Osteocyte (in vitro differentiated cells): ENCODE results near the gene AP5Z1. TPM values are rescaled to one million over a fixed set of nuclear protein-coding genes. Genes with fewer than 3 reads are reported as not detected.

Experiments
- DNase-seq: peaks from one replicate; pipeline ENCODE4 v3.0.0; 2021; ENCODE audit warnings: mixed read lengths; ENCODE audit not compliant: unreplicated experiment; ENCODE audit errors: extremely low spot score
- H3K27ac Mint-ChIP-seq: one replicate; pipeline ENCODE4 v1.8.0; 2021; ENCODE audit warnings: mild to moderate bottlenecking, mixed read lengths; ENCODE audit not compliant: unreplicated experiment
- H3K27me3 Mint-ChIP-seq: one replicate; pipeline ENCODE4 v1.8.0; 2021; ENCODE audit warnings: mixed read lengths; ENCODE audit not compliant: unreplicated experiment
- H3K36me3 Mint-ChIP-seq: one replicate; pipeline ENCODE4 v1.8.0; 2021; ENCODE audit warnings: mixed read lengths; ENCODE audit not compliant: unreplicated experiment
- H3K4me1 Mint-ChIP-seq: one replicate; pipeline ENCODE4 v1.8.0; 2021; ENCODE audit warnings: mixed read lengths; ENCODE audit not compliant: unreplicated experiment
- H3K4me3 Mint-ChIP-seq: one replicate; pipeline ENCODE4 v1.8.0; 2021; ENCODE audit warnings: mild to moderate bottlenecking, moderate library complexity, mixed read lengths; ENCODE audit not compliant: unreplicated experiment
- H3K9me3 Mint-ChIP-seq: one replicate; pipeline ENCODE4 v1.8.0; 2021; ENCODE audit warnings: mixed read lengths; ENCODE audit not compliant: unreplicated experiment
- total RNA-seq: library from RNA; stranded (reverse); gene quantifications from 2 replicates; pipeline ENCODE4 v1.2.1, GENCODE V29; 2021
- TF ChIP-seq, protein P1 (sequence below): fragments of 200-600 bp; sonication (generic); IDR thresholded peaks from 2 replicates; pipeline ENCODE4 v1.5.0; 2021; ENCODE audit warnings: antibody characterized with exemption, mild to moderate bottlenecking, moderate library complexity

AP5Z1 gene
- total RNA-seq, 1 donor from 2014 or later = 50.2 TPM

DNA sequence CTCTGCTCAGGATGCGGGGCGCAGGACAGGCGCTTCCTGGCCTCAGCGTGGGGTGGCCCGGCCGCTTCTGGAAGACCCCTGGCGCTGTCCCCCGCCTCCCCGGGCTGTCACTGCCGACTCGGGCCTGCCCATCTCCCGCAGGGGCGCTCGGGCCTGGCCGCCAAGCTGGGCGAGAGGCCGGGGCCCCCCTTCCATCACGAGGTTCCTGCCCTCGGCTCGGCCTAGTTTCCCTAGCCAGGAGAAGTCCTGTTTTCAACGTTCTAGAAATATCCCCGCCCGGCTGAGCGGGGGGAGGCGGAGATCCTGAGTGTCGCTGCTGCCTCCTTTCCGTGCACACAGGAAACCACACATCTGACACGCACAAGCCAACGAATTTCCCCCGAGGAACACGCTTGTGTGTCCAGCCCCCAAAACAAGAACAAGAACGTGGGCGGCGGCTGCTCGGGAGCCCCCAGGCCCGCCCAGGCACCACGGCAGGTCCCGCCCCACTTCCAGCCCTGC, 33.7 kb downstream of the AP5Z1 start:
- Mint-ChIP-seq H3K27me3 (peaks cover 6% of the 10 kb centered on the region), H3K36me3 (no peaks in the 10 kb centered on the region), H3K4me1 (no peaks in the 10 kb centered on the region), H3K27ac (no peak overlapping the region), H3K9me3 (peaks cover 13% of the 10 kb centered on the region), H3K4me3 (no peak overlapping the region)
- DNase-seq = peak; percentile 82
- TF ChIP-seq, protein P1, sequence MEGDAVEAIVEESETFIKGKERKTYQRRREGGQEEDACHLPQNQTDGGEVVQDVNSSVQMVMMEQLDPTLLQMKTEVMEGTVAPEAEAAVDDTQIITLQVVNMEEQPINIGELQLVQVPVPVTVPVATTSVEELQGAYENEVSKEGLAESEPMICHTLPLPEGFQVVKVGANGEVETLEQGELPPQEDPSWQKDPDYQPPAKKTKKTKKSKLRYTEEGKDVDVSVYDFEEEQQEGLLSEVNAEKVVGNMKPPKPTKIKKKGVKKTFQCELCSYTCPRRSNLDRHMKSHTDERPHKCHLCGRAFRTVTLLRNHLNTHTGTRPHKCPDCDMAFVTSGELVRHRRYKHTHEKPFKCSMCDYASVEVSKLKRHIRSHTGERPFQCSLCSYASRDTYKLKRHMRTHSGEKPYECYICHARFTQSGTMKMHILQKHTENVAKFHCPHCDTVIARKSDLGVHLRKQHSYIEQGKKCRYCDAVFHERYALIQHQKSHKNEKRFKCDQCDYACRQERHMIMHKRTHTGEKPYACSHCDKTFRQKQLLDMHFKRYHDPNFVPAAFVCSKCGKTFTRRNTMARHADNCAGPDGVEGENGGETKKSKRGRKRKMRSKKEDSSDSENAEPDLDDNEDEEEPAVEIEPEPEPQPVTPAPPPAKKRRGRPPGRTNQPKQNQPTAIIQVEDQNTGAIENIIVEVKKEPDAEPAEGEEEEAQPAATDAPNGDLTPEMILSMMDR = no peak

DNA sequence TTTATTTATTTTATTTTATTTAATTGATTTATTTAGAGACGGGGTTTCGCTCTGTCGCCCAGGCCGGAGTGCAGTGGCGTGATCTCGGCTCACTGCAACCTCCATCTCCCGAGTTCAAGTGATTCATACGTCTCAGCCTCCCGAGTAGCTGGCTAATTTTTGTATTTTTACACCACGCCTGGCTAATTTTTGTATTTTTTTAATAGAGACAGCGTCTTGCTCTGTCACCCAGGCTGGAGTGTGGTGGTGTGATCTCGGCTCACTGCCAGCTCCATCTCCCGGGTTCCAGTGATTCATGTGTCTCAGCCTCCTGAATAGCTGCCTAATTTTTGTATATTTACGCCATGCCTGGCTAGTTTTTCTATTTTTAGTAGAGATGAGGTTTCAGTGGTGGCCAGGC, 34.2 kb downstream of the AP5Z1 start:
- no peak for DNase-seq
- Mint-ChIP-seq H3K9me3 (peaks cover 13% of the 10 kb centered on the region), H3K27ac (no peak overlapping the region), H3K36me3 (no peaks in the 10 kb centered on the region), H3K27me3 (peaks cover 6% of the 10 kb centered on the region), H3K4me1 (no peaks in the 10 kb centered on the region), H3K4me3 (no peak overlapping the region)
- TF ChIP-seq, protein P1 = no peak

DNA sequence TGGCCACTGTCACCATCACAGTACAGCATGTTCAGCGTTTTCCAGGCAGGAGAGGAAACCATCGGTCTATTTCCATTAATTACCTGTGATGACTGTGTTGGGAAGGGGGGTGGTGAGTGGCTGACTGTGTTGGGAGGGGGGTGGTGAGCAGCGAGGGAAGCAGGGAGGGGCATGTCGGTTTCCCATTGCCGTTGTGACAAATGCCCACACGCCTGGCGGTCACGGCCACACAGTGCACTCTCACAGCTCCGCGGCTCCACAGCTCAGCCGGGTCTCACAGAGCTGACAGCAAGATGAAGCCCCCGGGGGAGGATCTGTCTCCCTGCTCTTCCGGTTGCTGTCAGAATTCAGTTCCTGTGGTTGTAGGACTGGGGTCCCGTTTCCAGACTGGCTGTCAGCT, 39.0 kb downstream of the AP5Z1 start:
- DNase-seq = no peak
- Mint-ChIP-seq H3K27me3 (no peaks in the 10 kb centered on the region), H3K9me3 (peaks cover 13% of the 10 kb centered on the region), H3K27ac (no peak overlapping the region), H3K4me3 (no peak overlapping the region), H3K36me3 (no peaks in the 10 kb centered on the region), H3K4me1 (no peaks in the 10 kb centered on the region)
- TF ChIP-seq, protein P1 = no peak

DNA sequence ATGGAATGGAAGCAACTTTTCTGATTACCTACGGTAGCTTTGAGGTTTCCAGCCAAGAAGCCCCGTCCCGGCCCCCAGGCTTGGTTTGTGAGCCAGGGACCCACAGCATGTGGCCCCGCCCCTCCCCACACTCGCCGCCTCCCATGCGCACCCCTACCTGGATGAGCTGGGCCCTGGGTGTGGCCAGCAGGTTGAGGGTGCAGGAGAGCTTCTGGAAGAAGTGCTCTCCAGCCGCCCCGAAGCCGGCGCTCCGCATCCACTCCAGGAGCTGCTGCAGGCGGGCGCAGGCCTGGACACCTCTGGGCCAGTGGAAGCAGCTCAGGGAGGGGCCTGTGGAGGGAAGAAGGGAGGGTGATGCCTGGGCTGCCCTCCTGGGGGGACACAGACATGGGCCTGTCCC, 39.7 kb downstream of the AP5Z1 start:
- DNase-seq = no peak
- TF ChIP-seq, protein P1 = no peak
- no peaks in the 10 kb centered on the region for H3K4me1 Mint-ChIP-seq
- no peak overlapping the region for H3K4me3 Mint-ChIP-seq
- H3K9me3 Mint-ChIP-seq = peaks cover 13% of the 10 kb centered on the region
- H3K27ac Mint-ChIP-seq = no peak overlapping the region
- no peaks in the 10 kb centered on the region for H3K36me3 Mint-ChIP-seq
- H3K27me3 Mint-ChIP-seq = no peaks in the 10 kb centered on the region

DNA sequence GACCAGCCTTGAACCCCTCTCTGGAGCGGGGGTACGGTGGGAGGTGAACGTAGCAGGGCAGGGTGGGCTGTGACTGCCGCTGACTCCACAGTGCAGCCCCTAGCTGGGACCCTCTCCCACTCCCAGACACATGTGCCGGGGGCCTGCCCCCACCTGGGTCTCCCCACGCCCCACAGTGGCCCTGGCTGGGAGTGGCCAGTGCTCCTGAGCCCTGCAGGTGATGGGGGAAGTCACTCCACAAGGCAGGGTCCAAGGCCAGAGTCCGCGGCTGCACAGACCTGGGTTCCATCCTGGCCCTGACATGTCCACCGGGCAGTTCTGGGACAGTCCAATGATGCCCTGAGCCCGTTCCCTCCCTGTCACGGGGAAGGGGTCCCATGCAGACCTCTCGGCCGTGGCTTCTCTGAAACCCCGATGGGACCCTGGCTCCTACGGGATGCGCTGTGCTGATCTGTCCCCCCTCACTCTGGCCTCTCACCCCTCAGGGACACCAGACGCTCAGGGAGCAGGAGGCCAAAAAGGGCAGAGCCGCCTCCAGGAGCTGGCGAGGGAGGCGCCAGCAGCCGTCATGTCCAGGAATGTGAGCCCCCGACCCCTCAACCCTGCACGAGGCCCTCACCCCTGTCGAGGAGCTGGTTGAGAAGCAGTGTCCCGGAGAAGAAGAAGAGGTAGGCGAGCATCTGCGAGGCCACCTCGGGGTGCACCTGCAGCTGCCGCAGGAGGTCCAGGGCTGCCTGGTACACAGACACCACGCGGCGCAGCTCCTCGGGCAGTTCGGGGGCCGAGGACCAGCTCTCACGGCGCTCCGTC, 40.4 kb downstream of the AP5Z1 start:
- TF ChIP-seq, protein P1 = no peak
- H3K36me3 Mint-ChIP-seq = no peaks in the 10 kb centered on the region
- no peaks in the 10 kb centered on the region for H3K27me3 Mint-ChIP-seq
- H3K4me3 Mint-ChIP-seq = no peak overlapping the region
- no peaks in the 10 kb centered on the region for H3K4me1 Mint-ChIP-seq
- H3K27ac Mint-ChIP-seq = no peak overlapping the region
- H3K9me3 Mint-ChIP-seq = peaks cover 13% of the 10 kb centered on the region
- no peak for DNase-seq
